ENCODE measurements around the gene ALKBH8. TPM values are rescaled to one million over a fixed set of nuclear protein-coding genes. Genes with fewer than 3 reads are reported as not detected.
A peak's percentile ranks its signal among the peaks of the same experiment; 100 is the strongest.

ALKBH8 gene
- total and polyA plus RNA-seq, 2 of the 13 experiments (the other 11 are each of a cell fraction or from before 2014, with no cell fraction given) = 2.4 to 9.1 TPM

DNA sequence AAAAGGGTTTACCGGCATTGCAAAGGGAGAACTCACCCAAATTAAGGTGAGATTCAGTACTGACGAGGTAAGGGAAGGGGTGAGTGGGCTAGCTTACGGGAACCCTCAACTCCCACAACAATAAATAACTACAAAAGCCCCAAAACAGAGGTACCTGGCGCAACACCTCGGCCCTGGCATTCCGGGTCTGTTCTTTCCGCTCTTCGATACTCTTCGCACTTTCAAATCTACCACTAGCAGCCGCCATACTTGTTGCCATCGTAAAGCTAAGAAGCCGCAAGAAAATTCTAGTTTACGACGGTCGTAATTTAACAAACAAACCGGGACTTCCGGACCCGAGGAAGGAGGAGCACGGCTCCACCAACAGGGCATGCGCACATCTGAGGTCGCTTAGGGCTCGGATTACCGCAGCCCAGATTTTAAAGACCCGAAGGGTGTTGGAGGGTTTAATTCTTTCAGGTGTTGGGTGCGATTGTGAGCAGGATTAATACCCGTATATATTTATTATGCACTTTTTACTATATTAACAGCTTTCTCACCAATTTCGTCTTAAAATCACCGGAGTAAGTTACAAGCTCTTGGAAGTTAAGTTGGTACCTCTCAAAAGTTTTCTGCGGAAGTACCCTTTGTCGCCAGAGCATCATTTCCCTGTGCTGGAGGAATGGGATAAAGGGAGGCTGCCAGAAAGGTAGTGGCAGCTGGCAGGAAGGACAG lies 107.8 kb downstream of the ALKBH8 start, which contains the start of gene CWF19L2 (continued):
- TF ChIP-seq, protein P1, sequence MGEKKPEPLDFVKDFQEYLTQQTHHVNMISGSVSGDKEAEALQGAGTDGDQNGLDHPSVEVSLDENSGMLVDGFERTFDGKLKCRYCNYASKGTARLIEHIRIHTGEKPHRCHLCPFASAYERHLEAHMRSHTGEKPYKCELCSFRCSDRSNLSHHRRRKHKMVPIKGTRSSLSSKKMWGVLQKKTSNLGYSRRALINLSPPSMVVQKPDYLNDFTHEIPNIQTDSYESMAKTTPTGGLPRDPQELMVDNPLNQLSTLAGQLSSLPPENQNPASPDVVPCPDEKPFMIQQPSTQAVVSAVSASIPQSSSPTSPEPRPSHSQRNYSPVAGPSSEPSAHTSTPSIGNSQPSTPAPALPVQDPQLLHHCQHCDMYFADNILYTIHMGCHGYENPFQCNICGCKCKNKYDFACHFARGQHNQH (CRISPR knock-in tag; IDR thresholded peaks at IDR 0.05) = peak; percentile 80
- TF ChIP-seq ZC3H4 (CRISPR knock-in tag; IDR thresholded peaks at IDR 0.05; ENCODE audit: borderline replicate concordance) = no peak
- no peak for TF ChIP-seq TBX2 (CRISPR knock-in tag; IDR thresholded peaks at IDR 0.05; ENCODE audit: borderline replicate concordance)
- no peak for TF ChIP-seq RORA (CRISPR knock-in tag; IDR thresholded peaks at IDR 0.05)
- TF ChIP-seq ZNF501 (CRISPR knock-in tag; IDR thresholded peaks at IDR 0.05) = peak; percentile 91
- TF ChIP-seq ZBTB38 (CRISPR knock-in tag; IDR thresholded peaks at IDR 0.05) = no peak
- TF ChIP-seq, protein P2, sequence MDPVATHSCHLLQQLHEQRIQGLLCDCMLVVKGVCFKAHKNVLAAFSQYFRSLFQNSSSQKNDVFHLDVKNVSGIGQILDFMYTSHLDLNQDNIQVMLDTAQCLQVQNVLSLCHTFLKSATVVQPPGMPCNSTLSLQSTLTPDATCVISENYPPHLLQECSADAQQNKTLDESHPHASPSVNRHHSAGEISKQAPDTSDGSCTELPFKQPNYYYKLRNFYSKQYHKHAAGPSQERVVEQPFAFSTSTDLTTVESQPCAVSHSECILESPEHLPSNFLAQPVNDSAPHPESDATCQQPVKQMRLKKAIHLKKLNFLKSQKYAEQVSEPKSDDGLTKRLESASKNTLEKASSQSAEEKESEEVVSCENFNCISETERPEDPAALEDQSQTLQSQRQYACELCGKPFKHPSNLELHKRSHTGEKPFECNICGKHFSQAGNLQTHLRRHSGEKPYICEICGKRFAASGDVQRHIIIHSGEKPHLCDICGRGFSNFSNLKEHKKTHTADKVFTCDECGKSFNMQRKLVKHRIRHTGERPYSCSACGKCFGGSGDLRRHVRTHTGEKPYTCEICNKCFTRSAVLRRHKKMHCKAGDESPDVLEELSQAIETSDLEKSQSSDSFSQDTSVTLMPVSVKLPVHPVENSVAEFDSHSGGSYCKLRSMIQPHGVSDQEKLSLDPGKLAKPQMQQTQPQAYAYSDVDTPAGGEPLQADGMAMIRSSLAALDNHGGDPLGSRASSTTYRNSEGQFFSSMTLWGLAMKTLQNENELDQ (CRISPR knock-in tag; IDR thresholded peaks at IDR 0.05; ENCODE audit: borderline replicate concordance) = no peak
- TF ChIP-seq HOXA3 (CRISPR knock-in tag; IDR thresholded peaks at IDR 0.05) = peak; percentile 71
- TF ChIP-seq TAF1 (CRISPR knock-in tag; IDR thresholded peaks at IDR 0.05) = peak; percentile 82
- TF ChIP-seq, protein P3, sequence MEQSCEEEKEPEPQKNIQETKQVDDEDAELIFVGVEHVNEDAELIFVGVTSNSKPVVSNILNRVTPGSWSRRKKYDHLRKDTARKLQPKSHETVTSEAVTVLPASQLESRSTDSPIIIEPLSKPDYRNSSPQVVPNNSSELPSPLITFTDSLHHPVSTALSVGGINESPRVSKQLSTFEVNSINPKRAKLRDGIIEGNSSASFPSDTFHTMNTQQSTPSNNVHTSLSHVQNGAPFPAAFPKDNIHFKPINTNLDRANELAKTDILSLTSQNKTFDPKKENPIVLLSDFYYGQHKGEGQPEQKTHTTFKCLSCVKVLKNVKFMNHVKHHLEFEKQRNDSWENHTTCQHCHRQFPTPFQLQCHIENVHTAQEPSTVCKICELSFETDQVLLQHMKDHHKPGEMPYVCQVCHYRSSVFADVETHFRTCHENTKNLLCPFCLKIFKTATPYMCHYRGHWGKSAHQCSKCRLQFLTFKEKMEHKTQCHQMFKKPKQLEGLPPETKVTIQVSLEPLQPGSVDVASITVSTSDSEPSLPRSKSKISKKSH (CRISPR knock-in tag; IDR thresholded peaks at IDR 0.05; ENCODE audit: borderline replicate concordance) = no peak
- TF ChIP-seq, protein P4, sequence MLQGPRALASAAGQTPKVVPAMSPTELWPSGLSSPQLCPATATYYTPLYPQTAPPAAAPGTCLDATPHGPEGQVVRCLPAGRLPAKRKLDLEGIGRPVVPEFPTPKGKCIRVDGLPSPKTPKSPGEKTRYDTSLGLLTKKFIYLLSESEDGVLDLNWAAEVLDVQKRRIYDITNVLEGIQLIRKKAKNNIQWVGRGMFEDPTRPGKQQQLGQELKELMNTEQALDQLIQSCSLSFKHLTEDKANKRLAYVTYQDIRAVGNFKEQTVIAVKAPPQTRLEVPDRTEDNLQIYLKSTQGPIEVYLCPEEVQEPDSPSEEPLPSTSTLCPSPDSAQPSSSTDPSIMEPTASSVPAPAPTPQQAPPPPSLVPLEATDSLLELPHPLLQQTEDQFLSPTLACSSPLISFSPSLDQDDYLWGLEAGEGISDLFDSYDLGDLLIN (CRISPR knock-in tag; IDR thresholded peaks at IDR 0.05; ENCODE audit: borderline replicate concordance) = no peak
- no peak for TF ChIP-seq HNF1A (IDR thresholded peaks at IDR 0.05; ENCODE audit: low read depth)
- no peak for TF ChIP-seq HNF1A (CRISPR knock-in tag; IDR thresholded peaks at IDR 0.05; ENCODE audit: borderline replicate concordance)
